GM18517 (cell line): ENCODE measurements around the gene FLT4.
"Not testable (repeated sequence)": the region's sequence is repeated elsewhere in the genome, so short reads cannot be mapped to it uniquely, and the experiment has no call there.

Experiments
- ATAC-seq: cut with Tn5 transposase; IDR thresholded peaks from one replicate; pipeline ENCODE4 v1.9.1; 2021; ENCODE audit warnings: mild to moderate bottlenecking, moderate library complexity; ENCODE audit not compliant: unreplicated experiment

The FLT4 gene

DNA sequence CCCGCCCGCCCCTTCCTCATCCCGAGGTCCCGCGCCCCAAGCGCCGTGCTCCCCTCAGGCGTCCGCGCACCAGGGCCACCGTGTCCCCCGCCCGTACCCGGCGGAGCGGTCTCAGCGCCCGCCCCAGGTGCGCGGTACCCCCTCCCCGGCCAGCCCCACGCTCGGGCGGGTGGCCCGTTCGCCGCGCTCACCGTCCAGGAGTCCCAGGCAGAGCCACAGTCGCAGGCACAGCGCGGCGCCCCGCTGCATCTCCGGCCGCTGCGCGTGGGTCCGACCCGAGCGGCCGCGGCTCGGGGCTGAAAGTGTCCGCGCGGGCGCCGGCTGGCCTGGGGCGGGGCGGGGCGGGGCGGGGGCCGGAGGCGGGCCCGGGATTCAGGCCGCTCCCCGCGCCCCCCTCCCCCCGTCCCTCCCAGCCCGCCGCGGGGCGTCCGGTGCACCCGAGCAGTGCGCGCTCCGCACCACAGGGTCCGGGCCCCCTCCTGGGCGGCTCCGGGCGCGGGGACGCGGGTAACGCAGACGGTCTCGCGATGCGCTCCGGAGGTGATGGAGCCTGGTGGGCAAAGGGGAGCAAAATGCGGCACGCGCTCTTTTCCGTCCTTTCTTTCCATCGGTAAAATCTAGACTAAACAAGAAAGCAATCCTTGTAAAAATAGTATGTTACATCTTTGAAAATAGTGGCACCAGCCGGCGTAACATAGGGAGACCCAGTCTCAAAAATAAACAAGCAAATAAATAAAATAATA lies at the start of gene FLT4:
Gene FLT4, minus strand, starts transcription at position 304 of the 743 bp plus-strand sequence. Its CDS starts 55 bp downstream, at position 249.
- ATAC-seq = no peak

DNA sequence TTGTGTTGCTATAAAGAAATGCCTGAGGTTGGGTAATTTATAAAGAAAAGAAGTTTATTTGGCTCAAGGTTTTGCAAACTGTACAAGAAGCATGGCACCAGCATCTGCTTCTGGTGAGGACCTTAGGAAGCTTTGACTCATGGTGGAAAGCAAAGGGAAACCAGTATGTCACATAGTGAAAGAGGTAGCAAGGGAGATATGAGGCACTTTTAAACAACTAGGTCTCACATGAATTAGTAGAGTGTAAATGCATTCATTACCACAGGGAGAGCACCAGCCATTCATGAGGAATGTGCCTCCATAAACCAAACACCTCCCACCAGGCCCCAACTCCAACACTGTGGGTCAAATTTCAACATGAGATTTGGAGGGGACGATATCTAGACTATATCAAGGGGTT lies 49.6 kb upstream of the FLT4 start:
- no peak for ATAC-seq

DNA sequence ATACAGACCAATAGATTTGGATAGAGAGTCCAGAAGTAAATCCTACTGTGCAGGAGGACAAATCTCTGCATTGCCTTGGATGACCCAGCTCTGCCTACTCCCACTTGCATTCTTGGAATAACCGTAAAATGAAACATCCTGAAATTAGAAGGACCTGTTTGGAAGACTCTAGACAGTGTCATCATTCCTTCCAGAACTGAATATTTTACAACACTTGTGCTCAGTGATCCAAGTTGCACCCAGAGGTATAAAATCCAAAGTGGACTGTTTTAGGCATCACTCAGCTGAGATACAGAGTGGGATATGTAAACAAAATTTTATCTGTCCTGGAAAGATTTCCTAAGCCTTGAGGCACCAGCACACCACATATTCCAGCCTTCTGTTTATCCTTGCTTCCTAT lies 46.7 kb upstream of the FLT4 start:
- ATAC-seq = no peak

DNA sequence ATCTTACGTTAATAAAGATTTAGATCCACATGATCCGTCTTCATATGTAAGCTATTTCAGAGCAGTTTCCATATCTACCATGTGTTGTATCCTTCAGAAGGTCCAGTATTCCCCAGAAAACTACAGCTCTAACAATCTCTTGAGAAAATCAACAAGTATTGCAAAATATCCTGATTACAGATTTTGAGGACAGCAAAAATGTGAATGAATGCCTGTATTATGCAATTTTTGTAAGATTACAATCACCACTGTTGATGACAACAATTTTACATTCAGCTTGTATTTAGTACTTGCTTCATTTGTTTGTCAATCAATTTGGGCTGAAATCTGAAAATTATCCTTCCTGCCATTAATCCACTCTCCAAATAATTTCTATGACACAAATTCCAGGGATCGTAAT lies 43.0 kb upstream of the FLT4 start:
- no peak for ATAC-seq

- ATAC-seq = no peak
These were observed 41.6 kb upstream of the FLT4 start for GRCh38 chr5:180691046-180691445.

DNA sequence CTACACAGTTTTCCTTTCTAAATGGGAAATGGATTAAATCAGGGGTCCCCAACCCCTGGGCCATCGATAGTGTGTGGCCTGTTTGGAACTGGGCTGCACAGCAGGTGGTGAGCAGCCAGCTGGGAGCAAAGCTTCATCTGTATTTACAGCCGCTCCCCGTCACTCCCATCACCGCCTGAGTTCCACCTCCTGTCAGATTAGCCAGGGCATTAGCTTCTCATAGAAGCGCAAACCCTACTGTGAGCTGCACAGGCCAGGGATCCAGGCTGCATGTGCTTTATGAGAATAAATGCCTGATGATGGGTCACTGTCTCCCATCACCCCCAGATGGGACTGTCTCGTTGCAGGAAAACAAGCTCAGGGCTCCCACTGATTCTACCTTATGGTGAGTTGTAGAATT lies 41.2 kb upstream of the FLT4 start:
- ATAC-seq = no peak

GRCh38 chr5:180689775-180690174 lies 40.4 kb upstream of the FLT4 start:
- no peak for ATAC-seq

DNA sequence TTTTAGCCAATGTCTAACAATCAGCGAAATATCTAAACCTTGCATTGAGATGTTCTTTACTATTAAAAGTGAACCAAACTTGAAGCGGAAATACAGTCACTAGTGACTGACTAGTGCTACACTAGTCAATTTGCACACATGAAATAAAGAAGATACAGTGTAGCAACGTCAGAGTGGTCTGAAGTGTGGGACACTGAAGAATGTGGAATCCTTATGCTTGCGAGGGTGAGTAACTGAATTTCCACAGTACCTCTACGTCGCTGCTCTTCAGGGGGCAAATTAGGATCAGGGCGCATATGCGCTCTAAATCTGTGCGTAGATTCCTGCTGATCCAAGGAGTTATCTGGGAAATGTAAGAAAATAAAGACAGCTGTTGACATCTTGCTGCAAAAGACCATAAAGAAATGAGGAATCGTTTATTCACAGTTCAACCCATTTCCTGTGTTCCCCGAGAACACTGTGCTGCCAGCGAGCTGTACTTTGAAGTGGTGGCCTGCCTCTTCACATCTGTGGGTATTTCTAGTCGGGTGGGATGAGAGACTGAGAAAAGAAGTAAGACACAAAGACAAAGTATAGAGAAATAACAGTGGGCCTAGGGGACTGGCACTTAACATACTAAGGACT lies 39.8 kb upstream of the FLT4 start:
- ATAC-seq = no peak

GRCh38 chr5:180688330-180689070 lies 39.1 kb upstream of the FLT4 start:
- ATAC-seq = no peak

- ATAC-seq = not testable (repeated sequence)
These were observed 37.4 kb upstream of the FLT4 start for GRCh38 chr5:180686799-180687198.

DNA sequence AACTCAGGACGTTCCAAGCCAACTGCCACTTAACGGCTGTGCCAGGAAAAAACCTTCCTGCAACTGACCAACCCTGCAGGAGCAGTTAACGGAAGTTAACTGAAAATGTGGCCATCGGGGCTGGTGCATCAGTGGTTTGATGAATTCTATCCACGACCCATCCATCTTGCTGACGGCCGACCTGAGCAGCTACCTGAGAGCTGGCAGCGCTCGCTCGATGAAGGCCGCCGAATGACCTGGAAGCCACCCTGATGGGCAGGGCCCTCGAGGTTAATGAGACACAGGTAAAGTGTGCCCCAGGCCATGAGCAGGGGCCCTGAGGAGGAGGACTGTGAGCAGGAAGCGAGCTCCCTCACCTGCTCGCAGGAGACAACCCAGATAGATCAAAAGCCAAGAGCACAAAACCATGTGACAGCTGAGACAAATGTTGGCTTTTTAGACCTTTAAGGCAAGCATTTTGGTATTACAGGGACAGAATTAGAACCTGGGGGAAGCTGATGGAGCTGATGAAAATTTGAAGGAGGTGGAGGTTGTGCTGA lies 35.3 kb upstream of the FLT4 start:
- ATAC-seq = no peak

DNA sequence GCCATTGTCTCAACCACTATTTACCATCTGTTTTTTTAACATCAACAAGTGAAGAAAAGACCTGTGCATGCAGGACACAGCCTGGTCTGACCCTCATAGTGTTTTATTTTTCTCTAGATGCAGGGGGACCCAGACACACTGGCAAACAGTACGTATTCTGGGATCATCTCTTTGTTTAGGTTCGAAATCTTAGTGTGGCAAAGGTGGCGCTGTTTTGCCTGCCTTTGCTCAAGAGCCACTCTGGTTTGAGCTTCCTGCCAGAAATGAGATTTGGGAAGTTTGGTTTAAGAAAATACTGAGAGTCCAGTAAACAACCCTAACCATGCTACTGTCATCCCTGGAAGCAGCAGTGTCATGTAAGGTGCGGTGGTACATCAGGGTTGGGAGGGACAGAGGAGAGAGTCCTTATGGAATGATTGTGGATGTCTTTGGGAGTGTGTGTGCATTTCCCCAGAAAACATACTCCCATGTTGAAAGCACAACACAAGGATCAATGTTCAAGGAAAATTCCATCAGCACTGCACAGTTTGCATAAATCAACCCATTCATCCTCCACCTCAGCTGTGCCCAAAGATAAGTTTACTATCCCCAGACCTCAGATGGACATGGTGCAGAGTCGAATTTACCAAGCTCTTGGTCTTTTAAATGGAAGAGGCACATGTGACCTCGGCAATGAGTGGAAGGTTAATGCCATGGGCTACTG lies 34.0 kb upstream of the FLT4 start:
- ATAC-seq = no peak

- ATAC-seq = no peak
These were observed 33.2 kb upstream of the FLT4 start for GRCh38 chr5:180682560-180682959.

DNA sequence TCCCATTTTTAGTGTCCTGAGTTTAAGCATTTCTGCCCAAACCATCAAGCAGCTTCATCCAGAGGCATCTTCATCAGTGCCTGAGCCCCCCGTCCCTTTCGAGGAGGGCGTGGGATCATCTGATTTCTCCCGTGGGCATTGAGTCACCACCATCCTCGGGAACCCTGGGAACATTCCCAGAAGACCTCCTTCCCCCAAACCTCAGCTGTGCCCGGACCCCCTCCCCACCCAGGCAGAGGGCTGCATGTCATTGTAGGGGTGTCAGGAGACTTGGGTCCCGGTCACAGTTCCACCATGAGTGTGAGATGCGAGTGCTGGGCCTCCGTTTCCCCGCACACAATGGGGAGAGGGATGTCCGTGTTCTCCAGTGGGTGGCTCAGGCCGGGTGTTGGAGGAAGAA lies 32.6 kb upstream of the FLT4 start:
- not testable (repeated sequence) for ATAC-seq

DNA sequence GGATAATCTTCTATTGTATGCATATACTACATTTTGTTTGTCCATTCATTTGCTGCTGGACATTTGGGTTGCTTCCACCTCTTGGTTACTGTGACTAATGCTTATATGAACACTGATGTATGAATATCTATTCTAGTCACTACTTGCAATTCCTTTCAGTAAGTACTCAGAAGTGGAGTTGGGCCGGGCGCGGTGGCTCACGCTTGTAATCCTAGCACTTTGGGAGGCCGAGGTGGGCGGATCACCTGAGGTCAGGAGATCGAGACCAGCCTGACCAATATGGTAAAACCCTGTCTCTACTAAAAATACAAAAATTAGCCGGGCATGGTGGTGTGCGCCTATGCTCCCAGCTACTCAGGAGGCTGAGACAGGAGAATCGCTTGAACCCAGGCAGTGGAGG lies 28.9 kb upstream of the FLT4 start:
- ATAC-seq = not testable (repeated sequence)

DNA sequence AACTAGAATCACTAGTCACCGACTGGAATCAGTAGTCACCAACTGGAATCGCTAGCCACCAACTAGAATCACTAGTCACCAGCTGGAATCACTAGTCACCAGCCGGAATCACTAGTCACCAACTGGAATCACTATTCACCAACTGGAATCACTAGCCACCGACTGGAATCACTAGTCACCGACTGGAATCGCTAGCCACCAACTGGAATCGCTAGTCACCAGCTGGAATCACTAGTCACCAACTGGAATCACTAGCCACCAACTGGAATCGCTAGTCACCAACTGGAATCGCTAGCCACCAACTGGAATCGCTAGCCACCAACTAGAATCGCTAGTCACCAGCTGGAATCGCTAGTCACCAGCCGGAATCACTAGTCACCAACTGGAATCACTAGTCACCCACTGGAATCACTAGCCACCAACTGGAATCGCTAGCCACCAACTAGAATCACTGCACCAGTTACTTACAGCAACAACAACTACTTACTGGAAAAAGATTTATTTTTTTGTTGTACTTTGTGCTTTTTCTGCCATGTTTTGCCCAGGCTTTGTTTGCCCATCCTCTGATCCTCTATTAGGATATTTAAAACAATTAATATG lies 25.7 kb upstream of the FLT4 start:
- ATAC-seq = no peak

DNA sequence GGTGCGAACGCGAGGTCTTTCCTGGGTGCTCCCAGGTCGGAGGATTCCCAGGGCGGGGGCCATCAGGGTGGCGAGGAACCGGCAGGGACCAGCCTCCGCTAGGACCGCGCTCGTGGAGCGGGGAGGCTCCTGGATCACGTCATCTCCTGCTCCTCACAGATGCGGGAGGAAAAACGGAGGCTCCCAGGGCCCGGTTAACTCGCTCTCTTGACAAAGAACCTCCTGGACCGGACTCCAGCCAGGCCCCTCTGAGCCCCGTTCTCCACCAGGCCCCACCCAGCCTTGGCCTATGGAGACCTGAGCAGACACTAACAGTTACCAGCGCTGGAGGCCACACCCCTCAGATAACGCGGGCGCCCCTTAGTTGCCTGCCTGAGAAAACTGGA lies 24.7 kb upstream of the FLT4 start:
- ATAC-seq = not testable (repeated sequence)

DNA sequence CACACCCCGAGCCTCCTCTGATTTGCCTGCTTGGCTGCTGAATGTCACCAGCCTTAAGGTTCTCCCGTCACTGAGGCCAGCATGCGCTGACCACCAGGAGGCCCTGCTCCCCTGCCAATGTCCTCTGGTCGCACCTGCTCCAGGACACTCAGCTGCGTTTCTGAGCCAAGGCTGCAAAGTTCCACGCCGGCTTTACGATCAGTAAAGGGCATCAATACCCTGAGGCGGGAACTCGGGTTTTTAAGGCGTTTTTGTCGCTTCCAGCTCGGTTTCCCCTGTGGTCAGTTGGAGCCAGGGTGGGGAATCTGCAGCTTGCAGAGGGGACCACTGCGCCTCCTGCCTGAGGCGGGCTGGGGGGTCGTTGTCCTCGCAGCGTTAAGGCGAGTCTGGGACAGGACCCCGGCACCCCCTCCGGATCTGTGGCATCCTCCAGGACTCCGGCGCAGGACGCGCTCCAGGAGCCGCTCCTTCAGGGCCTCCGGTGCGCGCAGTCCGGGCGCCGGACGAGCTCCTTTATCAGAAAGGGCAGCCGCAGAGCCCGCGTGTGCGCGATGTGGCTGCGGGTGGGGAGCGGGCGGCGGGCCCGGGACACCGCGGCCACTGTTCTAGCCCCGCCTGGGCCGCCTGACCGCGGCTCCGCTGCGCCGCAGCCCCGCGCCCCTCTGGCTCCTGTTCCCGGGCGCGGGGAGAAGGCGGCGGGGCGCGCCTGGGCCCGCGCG lies 24.1 kb upstream of the FLT4 start:
- ATAC-seq = no peak

- ATAC-seq = not testable (repeated sequence)
These were observed 22.6 kb upstream of the FLT4 start for GRCh38 chr5:180671958-180672524.
